Measurements from ENCODE around the gene SPEG.

DNA sequence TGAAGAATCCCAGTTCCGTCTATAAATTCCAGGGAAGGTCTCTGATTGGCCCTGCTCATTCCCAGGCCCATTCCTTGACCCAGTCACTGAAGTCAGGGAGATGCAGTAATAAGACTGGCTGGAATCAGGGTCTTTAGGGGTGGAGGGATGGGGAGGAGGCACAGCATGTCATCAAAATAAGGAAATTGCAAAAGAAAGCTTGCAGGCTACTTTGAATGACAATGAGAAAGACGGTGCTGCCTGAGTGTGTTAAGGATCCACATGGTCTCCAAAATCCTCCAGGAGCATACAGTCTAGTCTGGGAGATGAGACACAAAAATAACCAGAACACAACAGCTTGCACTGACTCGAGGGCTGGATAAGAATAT, 18.4 kb upstream of the SPEG start:
- TF ChIP-seq EZH2 (IDR thresholded peaks at IDR 0.05) (no peak), EZH2phosphoT487 (IDR thresholded peaks at IDR 0.05) (no peak)

Measured in neural progenitor cell (in vitro differentiated cells).